CD4-positive, alpha-beta T cell treated with Interleukin-15 for 1 hour (primary cell): ENCODE measurements around the gene SPEF1.
"Not testable (repeated sequence)": the region's sequence is repeated elsewhere in the genome, so short reads cannot be mapped to it uniquely, and the experiment has no call there.

ENCODE experiments used
- DNase-seq: peaks from one replicate; pipeline ENCODE4 v3.0.0-alpha.2; 2020

Gene SPEF1

DNA sequence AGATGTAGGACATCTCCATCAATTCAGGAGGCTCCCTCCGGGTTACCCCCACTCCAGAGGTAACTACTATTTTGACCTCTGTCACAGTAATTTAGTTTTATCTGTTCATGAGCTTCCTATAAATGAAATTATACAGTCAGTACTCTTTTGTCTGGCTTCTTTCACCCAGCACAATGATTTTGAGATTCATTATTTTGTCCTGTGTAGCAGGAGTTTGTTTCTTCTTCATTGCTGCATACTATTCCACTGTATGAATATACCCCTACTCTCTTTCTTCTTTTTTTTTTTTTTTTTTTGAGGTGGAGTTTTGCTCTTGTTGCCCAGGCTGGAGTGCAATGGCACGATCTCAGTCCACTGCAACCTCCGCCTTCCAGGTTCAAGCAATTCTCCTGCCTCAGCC, 27.3 kb upstream of the SPEF1 start:
- no peak for DNase-seq

DNA sequence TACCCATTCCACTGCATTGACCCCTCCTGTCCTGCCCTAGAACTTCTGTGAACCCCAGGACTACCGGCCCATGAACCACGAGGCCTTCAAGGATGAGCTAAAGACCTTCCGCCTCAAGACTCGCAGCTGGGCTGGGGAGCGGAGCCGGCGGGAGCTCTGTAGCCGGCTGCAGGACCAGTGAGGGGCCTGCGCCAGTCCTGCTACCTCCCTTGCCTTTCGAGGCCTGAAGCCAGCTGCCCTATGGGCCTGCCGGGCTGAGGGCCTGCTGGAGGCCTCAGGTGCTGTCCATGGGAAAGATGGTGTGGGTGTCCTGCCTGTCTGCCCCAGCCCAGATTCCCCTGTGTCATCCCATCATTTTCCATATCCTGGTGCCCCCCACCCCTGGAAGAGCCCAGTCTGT, 23.5 kb upstream of the SPEF1 start:
- DNase-seq = no peak

DNA sequence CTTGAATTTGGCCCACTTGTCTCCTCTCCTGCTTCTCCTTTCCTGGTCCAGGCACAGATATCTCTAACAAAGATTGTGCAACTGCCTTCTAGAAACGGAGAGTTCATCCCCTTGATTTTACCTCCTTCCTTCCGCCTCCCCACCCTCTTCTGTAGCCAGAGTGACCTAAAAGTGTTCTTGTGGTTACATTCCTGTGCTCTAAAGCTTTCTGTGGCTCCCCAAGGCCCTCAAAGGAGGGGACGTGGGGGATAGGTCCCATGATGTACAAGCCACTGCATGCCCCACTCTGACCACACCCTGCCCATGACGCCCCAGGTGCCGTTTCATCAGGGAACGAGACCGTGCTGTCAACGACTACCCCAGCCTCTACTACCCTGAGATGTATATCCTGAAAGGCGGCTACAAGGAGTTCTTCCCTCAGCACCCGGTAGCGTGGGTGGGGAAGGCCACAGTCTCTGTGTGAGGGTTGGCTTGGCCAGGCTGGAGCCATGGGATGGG, 23.1 kb upstream of the SPEF1 start:
- DNase-seq = no peak

DNA sequence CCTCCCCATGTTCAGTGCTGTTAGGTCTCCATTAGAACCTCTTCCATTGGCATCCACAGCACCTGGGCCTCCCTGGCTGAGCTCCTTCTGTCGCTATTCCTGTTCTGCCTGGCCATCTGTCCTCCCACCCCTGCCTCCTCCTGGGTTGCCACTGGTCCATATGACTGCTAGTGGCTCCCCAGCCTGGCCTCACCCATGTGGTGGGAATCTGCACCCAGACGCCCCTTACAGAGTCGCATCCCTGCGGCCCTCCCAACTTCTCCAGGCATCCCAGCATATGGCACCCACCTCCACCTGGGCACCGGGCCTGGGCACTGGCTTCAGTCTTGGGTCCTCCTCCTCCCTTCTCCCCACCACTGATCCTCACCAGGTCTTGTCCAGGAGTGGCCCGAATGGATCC, 22.6 kb upstream of the SPEF1 start:
- no peak for DNase-seq

DNA sequence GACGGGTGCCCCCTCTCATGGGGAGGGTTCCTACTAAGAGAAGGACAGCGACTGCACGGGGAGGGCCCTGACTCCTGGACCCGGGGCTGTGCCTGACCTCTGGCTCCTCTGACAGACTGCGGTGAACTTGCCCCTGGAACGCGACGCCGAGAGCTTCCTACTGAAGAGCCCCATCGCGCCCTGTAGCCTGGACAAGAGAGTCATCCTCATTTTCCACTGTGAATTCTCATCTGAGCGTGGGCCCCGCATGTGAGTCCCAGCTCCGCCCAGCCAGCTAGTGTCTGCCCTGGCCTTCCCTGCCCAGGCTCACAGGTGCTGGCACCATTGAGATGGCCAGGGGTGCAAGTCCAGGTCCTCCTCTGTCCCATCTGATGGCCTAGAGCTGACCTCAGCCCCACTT, 22.0 kb upstream of the SPEF1 start:
- DNase-seq = no peak

DNA sequence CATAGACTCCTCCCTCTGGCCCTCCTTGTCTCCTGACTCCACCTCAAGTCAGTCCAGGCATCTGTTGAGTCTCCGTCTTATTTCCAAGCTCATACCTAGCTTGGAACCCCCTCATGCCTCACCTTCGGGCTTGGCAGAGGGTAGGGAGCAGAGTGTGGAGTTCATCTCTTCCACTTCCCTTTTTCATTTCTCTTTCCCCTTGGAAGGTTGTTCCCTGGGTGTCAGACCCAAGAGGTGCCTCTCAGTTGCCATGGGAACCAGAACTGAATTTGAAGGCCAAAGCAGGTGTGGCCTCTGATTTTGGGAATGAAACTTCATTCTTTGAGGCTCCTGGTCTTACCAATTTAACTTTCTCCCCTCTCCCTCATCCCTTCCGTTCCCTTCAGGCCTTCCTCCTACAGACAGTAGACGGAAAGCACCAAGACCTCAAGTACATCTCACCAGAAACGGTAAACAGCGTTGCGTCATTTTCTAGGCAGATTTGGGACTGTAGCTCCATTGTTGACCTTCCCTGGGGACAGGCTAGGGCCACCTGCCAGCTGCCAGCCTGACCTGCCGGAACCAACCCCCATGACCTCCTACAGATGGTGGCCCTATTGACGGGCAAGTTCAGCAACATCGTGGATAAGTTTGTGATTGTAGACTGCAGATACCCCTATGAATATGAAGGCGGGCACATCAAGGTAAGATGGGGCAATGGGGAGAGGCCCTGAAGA, 21.4 kb upstream of the SPEF1 start:
- DNase-seq = no peak

DNA sequence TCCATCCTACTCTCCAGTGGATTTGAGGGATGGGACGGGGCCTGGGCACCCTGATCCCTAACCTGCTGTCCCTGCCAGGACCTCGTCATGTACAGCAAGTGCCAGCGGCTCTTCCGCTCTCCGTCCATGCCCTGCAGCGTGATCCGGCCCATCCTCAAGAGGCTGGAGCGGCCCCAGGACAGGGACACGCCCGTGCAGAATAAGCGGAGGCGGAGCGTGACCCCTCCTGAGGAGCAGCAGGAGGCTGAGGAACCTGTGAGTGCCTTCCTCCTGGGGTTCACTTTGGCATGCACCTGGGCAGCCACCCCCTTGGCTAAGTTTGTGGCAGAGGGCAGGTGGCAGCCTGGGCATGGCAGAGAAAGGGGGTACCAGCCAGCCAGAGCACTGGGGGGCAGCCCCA, 20.6 kb upstream of the SPEF1 start:
- no peak for DNase-seq

DNA sequence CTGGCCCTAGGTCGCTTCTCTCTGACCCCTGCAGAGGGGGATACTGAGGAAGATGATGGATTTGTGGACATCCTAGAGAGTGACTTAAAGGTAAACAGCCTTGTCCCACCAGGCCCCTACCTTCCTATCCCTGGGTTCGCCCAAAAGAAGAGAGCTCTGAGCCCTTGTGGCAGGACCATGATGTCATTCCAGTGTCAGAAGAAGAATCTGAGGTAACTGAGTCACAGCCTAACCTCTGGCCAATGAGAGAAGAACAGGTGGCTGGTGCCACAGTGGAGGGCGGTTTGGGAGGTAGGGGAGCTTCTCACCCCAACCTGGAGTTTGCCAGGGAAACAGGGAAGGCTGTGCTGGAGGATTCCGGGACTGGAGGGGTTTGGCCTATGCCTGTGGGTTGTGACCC, 20.1 kb upstream of the SPEF1 start:
- DNase-seq = no peak

DNA sequence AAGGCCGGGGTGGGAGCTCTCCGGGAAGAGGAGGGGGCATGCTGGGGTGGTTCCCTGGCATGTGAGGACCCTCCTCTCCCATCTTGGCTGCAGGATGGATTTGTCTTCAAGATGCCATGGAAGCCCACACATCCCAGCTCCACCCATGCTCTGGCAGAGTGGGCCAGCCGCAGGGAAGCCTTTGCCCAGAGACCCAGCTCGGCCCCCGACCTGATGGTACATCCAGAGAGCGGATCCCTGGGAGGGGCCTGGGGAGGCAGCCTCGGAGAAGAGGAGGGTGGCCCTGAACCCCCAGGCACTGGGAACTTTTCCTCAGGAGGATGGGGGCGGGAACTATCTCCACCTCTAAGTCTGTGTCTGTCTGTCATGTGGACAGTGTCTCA, 19.6 kb upstream of the SPEF1 start:
- DNase-seq = no peak

DNA sequence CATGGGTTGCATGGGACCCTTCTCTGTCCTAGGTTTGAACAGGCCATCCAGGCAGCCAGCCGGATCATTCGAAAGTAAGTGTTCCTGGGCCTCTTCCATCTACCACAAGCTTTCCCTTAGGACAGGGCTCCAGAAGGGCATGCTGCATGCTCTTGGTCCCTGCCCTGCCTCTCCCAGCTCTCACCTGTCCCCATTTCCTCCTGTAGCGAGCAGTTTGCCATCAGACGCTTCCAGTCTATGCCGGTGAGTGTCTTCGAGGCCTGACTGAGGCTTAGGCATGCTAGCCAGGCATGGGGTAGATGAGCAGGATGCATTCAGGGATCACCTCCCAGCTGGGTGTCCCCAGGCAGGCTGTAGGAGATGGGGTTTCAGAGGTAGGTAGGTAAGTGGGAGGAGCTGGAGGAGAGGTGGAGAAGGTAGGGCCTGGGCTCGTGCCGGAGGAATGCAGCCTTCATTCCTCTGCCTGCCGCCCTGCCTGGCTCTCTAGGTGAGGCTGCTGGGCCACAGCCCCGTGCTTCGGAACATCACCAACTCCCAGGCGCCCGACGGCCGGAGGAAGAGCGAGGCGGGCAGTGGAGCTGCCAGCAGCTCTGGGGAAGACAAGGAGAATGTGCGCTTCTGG, 19.1 kb upstream of the SPEF1 start:
- no peak for DNase-seq

DNA sequence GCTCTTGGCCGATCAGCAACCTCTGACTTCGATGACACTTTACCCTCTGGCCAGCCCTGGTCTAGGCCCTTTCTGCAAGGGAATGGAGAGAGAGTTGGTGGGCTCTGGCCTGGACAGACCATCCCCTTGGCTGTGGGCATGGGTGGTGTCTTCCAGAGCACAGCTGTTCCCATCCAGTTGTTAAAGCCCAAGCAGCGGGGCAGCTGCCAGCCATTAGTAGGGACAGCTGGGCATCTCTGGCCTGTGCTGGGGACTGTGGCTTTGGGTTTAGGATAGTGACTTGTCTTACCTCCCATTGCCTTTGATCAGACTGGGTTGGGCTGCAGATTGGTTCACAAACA, 17.6 kb upstream of the SPEF1 start:
- DNase-seq = no peak

DNA sequence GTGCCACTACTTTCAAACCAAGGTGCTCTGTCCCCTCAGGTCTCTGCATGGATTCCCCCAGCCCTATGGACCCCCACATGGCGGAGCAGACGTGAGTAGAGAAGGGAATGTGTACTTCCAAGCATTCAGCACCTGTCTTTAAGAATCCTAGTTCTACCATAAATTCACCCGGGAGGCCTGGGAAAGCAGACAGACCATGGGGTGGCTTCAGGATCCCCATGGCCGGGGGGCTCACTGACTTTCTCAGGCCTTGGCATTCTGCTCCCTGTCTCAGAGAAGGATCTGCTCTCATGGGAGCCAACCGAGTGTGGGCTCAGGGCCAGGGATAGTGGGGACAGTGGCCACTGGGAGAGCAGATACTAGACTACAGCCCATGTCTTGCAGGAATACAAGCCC, 17.1 kb upstream of the SPEF1 start:
- DNase-seq = no peak

DNA sequence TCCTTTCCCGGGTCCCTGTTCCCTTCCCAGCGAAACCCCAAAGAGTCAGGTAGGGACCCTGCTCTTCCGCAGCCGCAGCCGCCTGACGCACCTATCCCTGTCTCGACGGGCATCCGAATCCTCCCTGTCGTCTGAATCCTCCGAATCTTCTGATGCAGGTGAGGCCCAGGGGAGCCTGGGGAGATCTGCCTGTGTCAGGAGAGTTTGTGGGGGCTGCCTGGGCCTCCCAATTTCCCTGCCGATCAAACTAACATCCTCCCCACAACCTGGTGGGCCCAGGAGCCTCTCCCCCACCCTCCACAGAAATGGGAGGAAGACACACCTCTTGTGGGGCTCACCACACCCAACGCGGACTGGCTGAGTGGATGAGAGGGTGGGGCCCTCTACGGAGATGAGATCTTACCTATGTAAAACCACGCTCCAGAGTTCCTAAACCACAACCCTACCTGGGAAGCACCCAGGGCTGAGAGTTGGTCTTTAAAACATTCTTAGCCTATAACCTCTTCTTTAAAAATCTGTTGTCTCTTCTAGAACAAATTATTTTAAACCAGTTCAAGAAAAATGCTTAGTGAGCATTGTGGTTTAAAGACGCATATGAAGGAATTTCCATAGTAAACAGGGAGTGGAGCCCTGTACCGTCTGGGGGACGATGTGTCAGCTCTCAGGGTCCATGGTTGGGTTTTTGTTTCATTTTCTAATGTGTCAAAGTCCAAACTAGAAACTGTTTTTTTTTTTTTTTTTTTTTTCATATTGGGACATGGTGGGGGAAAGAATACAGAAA, 16.5 kb upstream of the SPEF1 start:
- no peak for DNase-seq

DNA sequence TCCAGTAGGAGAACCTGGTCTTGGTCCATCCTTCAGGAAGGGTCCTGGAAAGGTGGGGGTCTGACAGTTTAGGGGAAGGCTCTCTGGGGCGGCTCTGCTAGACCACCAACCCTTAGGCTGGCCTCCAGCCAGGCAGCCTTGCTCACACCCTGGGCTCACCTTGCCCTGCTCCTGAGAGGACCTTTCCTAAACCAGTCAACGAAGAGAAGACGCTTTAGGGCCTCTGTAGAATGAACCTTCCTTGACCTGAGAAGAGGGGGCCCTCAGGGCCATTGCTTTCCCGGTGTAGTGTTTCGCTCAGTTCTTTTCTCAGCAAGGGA, 15.9 kb upstream of the SPEF1 start:
- DNase-seq = no peak

DNA sequence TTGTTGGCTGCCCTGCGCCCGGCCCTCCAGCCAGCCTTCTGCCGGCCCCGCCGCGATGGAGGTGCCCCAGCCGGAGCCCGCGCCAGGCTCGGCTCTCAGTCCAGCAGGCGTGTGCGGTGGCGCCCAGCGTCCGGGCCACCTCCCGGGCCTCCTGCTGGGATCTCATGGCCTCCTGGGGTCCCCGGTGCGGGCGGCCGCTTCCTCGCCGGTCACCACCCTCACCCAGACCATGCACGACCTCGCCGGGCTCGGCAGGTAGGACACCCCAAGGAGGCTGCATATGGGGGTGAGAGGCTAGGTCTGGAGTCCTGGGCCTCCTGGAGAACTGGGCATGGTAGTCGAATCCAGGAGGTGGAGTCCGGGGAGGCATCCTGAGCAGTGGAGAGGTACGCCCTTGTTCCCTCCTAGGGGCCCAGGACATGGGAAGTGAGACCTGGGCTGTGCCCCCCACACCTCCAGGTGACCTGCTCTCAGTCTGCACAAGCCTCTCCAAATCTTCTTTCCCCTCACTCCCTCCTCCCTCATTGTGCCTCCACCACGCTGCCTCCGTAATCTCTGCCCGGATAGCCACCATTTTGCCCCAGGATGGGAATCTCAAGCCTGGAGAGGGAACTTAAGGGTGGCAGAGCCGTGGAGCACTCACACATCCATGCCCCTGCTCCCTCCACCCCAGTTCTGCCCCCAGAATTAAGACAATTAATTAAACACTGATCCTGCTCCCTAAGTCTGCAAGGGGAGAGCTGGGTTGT, 15.4 kb upstream of the SPEF1 start:
- no peak for DNase-seq

DNA sequence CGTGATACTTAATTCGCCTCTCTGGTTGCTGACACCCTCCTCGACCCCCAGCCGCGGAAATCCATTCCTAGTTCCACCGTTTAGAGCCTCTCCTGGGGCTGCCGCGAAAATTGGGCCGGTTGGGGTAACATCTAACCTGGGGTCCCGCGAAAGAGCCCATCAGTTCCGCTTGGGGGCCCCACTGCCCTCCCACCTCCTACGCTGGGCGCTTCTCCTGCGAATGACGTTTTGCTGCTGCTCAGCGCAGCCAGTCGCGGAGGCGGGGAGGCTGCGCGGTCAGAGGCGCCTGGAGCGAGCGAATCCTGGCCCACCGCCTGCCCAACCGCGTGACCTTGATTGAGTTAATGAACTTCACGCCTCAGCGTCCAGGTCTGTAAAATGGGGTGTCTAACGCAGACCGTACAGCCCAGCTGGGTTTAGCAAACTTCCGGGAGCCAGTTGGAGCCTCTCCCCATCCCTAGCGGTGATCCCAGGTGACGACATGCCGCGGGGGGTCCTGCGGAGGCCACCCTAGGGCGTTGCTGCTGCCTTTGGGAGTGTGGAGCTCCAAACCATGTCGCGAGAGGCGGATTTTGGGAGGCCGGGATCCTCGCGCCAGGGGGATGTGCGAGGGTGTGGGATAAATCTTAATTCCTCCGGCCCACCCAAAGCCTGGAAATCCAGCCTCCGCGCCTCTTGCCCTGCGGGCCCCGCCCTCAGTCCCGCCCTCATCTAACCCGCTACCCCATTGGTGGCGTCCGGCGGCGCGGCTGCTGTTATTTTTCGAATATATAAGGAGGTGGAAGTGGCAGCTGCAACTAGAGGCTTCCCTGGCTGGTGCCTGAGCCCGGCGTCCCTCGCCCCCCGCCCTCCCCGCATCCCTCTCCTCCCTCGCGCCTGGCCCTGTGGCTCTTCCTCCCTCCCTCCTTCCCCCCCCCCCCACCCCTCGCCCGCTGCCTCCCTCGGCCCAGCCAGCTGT, 14.5 kb upstream of the SPEF1 start, which contains the start of gene CDC25B:
Gene CDC25B (plus strand): TSS at position 800 of the 958 bp plus-strand sequence. CDS start 222 bp downstream, outside the sequence.
- DNase-seq = peak; percentile 85

DNA sequence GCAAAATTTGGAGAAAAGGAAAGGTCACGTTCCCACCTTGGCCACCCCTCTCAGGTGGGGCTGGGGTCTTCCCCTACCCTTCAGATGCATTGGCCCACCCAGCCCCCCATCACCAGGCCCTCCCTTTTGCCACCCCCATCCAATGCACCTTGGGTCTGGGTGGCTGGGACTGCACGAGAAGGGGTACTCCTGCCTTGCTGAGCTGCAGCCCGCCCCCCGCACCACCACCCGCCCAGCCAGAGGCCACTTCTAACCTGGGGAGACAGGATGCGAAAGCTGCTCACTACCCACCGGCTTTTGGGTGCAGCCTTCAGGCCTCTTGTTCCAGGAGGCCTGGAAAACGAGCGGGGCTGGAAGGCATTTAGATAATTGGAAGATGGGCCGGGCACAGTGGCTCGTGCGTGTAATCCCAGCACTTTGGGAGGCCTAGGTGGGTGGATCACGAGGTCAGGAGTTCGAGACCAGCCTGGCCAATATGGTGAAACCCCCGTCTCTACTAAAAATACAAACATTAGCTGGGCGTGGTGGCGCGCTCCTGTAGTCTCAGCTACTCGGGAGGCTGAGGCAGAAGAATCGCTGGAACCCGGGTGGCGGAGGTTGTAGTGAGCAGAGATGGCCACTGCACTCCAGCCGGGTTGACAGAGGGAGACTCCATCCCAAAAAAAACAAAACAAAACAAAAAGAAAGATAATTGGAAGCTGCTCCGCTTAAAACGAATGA, 13.6 kb upstream of the SPEF1 start:
- DNase-seq = no peak

DNA sequence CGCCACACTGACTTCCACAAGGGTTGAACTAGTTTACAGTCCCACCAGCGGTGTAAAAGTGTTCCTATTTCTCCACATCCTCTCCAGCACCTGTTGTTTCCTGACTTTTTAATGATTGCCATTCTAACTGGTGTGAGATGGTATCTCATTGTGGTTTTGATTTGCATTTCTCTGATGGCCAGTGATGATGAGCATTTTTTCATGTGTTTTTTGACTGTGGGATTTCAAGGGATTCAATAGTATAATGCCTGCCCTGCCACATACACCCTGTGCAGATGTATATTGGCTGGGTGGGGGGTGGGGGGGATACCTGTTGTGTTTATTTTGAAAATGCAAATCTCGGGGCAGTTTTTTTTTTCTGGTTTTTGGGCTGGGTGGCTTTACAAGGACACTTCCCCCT, 12.9 kb upstream of the SPEF1 start:
- not testable (repeated sequence) for DNase-seq

DNA sequence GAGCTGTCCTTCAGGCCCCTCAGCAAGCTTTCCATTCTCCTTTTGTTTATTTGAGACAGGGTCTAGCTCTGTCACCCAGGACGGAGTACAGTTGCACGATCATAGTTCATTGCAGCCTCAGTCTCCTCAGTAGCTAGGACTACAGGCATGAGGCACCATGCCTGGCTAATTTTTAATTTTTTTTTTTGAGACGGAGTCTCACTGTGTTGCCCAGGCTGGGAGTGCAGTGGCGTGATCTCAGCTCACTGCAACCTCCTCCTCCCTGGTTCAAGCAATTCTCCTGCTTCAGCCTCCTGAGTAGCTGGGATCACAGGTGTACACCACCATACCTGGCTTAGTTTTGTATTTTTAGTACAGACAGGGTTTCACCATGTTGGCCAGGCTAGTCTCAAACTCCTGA, 8.0 kb upstream of the SPEF1 start:
- not testable (repeated sequence) for DNase-seq

DNA sequence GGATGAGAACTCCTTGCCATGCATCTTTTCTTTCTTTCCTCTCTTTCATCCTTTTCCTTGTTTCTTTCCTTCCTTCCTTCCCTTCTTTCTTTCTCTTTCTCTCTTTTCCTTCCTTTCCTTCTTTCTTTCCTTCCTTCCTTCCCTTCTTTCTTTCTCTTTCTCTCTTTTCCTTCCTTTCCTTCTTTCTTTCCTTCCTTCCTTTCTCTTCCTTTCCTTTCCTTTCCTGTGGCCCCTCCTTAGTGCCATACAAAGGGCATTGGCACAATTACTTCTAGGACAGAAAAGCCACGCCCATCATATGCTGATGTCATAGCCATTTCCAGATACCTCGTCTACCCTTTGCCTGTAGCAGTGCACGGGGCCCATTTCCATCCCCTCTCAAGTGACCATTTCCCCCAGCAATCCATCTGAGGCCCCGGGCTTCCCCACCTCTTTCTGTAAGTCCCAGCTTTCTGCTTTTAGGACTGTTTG, 7.5 kb upstream of the SPEF1 start:
- DNase-seq = no peak

DNA sequence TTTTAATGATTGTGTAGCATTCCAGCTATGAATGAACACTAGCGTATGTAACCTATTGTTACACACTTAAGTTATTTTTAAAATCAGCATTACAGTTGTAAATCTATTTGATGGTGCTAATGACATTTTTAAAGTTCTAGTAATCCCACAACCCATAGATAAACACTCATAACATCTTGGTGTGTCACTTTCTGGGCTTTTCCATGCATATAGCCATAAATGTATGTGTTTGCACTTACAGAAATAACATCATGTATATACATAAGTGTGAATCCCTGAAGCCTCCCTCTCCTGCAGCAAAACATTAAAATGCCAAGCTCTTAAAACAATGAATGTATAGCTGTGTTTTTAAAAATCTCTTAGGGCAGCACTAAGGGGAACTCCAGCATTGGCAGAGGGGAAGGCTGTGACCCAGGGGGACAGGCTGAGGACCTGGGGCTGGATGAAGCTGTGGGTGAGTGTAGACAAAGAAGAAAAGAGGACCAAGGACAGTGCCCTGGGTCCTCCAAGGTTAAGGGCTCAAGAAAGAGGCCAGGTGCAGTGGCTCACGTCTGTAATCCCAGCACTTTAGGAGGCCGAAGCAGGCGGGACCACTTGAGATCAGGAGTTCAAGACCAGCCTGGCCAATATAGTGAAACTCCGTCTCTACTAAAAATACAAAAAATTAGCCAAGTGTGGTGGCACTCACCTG, 6.2 kb upstream of the SPEF1 start:
- no peak for DNase-seq
